HG03520 (cell line): ENCODE measurements around the gene MRPL53.

Experiments
- ATAC-seq: cut with Tn5 transposase; IDR thresholded peaks from one replicate; pipeline ENCODE4 v1.9.1; 2021; ENCODE audit warnings: mild to moderate bottlenecking, moderate library complexity; ENCODE audit not compliant: unreplicated experiment

The MRPL53 gene

GRCh38 chr2:74429487-74430451 lies 42.7 kb downstream of the MRPL53 start:
- no peak for ATAC-seq

DNA sequence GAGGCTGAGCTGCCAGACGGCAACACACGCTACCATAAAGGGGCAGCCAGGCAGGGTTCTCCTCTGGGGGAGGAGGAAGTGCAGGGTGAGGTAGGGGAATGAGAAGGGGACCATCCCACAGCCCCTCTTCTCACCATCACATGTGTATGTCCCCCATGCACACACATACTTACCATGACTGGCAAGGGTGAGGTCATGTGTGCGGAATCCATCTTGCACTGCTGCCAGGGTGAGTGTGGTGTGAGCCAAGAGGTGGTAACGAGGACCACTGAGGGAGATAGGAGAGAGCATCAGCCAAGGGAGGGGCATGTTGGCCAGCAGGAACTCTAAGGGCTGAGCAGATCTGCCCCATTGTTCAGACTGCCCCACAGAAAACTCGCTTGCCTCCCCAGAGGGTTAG lies 43.8 kb downstream of the MRPL53 start:
- ATAC-seq = no peak

- no peak for ATAC-seq
These were observed 44.9 kb downstream of the MRPL53 start for GRCh38 chr2:74427551-74427950.

GRCh38 chr2:74426181-74426758 lies 46.2 kb downstream of the MRPL53 start:
- no peak for ATAC-seq

DNA sequence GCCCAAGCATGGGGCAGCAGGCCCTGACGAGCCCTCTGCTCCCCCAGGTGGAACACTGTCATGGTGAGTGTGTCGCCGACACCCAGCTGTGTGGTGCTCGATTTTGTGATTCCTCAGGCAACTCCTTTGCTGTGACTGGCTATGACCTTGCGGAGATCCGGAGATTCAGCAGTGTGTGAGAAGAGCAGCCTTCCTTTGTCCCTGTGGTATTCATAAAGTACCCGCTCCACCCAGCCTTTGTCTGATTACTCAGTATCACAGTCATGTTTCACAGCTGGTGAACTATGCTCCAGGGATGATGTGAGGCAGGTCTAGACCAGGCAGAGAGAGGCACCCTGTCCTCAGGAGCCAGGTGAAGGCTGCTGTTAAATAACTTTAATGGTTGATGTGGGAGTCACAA lies 47.0 kb downstream of the MRPL53 start:
- no peak for ATAC-seq

- no peak for ATAC-seq
These were observed 47.5 kb downstream of the MRPL53 start for GRCh38 chr2:74424995-74425406.

GRCh38 chr2:74424139-74424992 lies 48.1 kb downstream of the MRPL53 start:
- ATAC-seq = no peak

- ATAC-seq = no peak
These were observed 49.0 kb downstream of the MRPL53 start for GRCh38 chr2:74423231-74424095.
